IPS-20b (cell line): ENCODE measurements around the gene ECHS1.
A peak's percentile ranks its signal among the peaks of the same experiment; 100 is the strongest.

Experiments used
- H3K27ac ChIP-seq: one replicate; pipeline ENCODE4 v1.5.1; 2013; ENCODE audit warnings: low read length
- H3K27me3 ChIP-seq: 2 replicates; pipeline ENCODE4 v1.6.1; 2013; ENCODE audit warnings: mild to moderate bottlenecking, low read length, inconsistent platforms; ENCODE audit not compliant: insufficient read depth
- H3K36me3 ChIP-seq: 2 replicates; pipeline ENCODE4 v1.6.1; 2013; ENCODE audit warnings: low read depth, mild to moderate bottlenecking, inconsistent platforms, low read length, moderate library complexity; ENCODE audit not compliant: insufficient read depth
- H3K4me1 ChIP-seq: 2 replicates; pipeline ENCODE4 v1.6.1; 2013; ENCODE audit warnings: mild to moderate bottlenecking, control low read depth, inconsistent platforms, low read length, moderate library complexity; ENCODE audit not compliant: insufficient read depth
- H3K4me3 ChIP-seq: 2 replicates; pipeline ENCODE4 v1.5.1; 2013; ENCODE audit warnings: mild to moderate bottlenecking, low read length, inconsistent platforms
- H3K9ac ChIP-seq: 2 replicates; pipeline ENCODE4 v1.6.1; 2013; ENCODE audit warnings: low read depth, mild to moderate bottlenecking, inconsistent platforms, low read length, moderate library complexity
- H3K9me3 ChIP-seq: 2 replicates; pipeline ENCODE4 v1.6.1; 2013; ENCODE audit warnings: mild to moderate bottlenecking, low read depth, low read length, inconsistent platforms; ENCODE audit not compliant: insufficient read depth

Gene ECHS1

DNA sequence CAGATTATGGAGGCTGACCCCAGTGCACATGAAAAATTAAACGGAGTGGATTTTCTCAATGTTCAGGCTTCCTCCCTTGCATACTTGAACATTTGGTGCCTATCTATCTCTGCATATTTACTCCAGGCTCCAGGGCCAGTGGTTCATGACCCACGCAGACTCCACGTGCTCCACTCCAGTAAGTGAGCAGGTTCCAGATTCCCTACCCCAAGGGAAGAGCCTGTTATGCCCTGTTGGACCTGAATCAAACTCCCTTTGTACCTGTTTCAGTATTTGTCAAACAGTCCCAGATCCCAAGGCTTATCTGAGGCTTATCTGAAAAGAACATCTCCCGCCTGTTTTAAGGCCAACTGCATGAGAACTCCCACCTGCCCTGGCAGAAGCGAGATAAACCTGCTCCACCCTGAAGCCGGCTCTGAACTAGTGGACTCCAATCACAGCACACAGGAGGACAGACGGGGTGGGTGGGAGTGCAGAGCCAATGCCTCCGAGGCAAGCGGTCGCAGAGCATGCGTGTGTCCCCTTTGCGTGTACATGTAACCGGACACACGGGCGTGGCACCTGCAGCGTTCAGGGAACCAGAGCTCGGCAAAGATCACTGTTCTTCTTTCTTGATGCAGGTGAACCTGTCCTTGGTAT lies 13.1 kb downstream of the ECHS1 start:
- H3K4me3 ChIP-seq, result no peak overlapping the region
- peaks cover 16% of the 10 kb centered on the region for H3K27me3 ChIP-seq
- H3K4me1 ChIP-seq, result no peaks in the 10 kb centered on the region
- no peaks in the 10 kb centered on the region for H3K9me3 ChIP-seq
- no peak overlapping the region for H3K9ac ChIP-seq
- no peak overlapping the region for H3K27ac ChIP-seq
- H3K36me3 ChIP-seq, result peaks cover 32% of the 10 kb centered on the region

DNA sequence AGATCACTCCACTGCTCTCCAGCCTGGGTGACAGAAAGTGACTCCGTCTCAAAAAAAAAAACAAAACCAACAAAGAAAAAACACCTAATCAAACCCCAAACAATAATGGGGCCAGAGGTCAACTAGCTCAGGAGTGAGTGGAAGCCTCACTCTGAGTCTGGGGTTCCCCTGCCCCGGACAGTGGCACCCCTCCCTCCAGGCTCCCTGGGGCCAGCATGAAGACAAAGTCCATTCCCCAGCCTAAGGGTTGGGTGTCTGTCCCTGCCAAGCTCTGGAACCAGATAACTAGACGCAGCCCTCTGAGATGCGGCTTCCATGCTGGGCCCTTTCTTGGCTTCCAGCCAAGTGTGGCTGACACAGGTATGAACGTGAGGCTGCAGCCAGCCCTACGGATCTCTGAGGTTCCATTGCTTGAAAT lies 13.6 kb downstream of the ECHS1 start:
- H3K36me3 ChIP-seq, result peaks cover 27% of the 10 kb centered on the region
- H3K27ac ChIP-seq, result no peak overlapping the region
- H3K4me3 ChIP-seq, result no peak overlapping the region
- H3K9ac ChIP-seq, result no peak overlapping the region
- no peaks in the 10 kb centered on the region for H3K4me1 ChIP-seq
- H3K27me3 ChIP-seq, result peaks cover 16% of the 10 kb centered on the region
- no peaks in the 10 kb centered on the region for H3K9me3 ChIP-seq

DNA sequence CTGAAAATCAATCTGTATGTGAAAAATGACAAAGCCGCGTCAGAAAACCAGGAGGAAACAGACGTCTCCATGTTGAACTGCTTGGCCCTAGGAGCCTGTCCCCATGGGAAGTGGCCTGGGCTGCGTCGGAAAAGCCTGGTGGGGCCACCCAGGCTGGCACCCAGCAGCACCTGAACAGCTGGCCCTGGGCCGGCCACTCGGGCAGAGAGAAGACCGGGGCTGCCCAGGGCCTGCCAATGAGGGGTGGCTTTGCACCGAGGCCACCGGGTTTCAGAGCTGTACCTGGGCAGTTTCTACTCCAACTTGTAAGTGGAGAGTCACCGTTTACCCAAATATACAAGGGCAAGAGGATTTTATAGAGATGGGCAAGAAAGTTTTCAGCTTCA lies 14.2 kb downstream of the ECHS1 start:
- no peaks in the 10 kb centered on the region for H3K4me1 ChIP-seq
- H3K27ac ChIP-seq, result no peak overlapping the region
- peaks cover 21% of the 10 kb centered on the region for H3K36me3 ChIP-seq
- H3K4me3 ChIP-seq, result no peak overlapping the region
- H3K27me3 ChIP-seq, result peaks cover 16% of the 10 kb centered on the region
- H3K9ac ChIP-seq, result no peak overlapping the region
- H3K9me3 ChIP-seq, result no peaks in the 10 kb centered on the region

DNA sequence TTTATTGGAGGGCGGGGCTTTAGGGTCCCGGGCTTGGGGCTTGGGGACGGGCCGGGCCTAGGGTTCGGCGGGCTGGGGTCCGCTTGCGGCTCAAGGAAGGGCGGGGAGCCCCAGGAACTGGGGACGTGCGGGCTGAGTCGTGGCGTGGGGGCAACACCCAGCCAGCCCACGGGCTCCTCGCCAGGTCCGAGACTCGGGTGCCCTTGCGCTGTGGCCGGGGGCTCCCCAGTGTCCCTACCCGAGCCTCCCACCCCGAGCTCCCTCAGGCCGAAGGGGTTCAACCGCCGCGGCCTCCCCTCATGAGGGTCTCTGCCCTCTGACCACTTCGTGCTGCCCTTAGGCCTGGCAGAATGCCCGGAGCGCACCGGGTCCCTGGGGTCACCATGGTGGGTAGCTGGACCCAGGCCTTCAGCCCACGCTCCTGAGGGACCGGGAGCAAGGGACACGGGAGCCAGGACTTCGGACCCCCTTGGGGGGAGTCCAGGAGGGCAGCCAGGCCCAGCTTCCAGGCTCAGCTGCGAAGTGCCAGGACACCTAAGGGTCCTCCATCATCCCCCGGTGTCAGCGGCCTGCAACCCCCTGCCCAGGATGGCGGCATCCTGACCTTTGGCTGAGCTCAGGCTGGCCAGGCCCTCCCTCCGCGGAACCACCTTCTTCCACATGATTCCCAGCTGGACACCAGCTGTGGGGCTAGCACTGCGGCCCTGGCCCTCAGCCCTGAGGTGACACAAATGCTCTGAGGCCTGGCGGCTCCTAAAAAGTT lies 14.8 kb downstream of the ECHS1 start:
- peaks cover 16% of the 10 kb centered on the region for H3K27me3 ChIP-seq
- H3K4me1 ChIP-seq, result no peaks in the 10 kb centered on the region
- H3K4me3 ChIP-seq, result no peak overlapping the region
- H3K36me3 ChIP-seq, result peaks cover 16% of the 10 kb centered on the region
- H3K9ac ChIP-seq, result no peak overlapping the region
- H3K9me3 ChIP-seq, result no peaks in the 10 kb centered on the region
- no peak overlapping the region for H3K27ac ChIP-seq

DNA sequence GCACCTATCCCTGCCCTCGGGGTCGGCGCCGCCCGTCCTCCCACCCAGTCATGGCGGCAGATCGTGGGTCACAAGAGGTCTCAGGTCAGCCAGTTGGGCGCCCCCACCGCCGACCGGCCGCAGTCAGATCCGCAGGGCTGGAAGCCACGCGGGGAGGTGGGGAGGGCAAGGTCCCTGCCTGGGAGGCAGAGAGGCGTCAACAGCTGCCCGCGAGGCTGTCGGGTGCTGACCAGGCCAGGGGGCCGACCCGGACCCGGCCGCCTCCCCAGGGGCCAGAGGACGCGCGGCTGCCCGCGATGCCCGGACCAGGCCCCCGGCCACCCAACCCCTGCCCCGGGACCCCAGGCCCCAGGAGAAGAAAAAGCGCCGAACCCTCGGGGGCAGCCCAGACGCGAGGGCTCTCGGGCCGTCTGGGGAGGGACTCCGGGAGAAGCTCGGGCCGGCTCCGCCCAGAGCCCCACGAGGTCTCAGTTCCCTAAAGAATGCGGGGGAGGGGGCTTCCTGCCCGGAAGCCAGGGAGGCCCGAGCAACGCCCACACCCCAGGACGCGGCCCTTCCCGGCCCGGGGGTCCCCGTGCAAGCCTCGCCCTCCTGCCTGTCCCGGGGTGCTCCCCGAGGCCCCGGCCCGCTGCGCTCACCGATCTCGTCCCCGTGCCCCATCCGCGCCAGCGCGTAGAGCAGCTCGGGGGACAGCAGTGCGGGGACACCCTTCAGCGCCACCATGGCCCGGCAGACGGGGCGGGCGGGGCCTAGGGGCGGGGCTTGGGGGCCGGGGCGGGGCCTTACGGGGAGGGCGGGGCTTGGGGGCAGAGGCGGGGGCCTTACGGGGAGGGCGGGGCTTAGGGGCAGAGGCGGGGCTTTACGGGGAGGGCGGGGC lies 15.6 kb downstream of the ECHS1 start, which contains the start of gene FUOM:
Gene FUOM (minus strand): TSS at position 735 of the 877 bp plus-strand sequence. CDS start 12 bp downstream, at position 723.
- H3K4me1 ChIP-seq, result no peaks in the 10 kb centered on the region
- no peaks in the 10 kb centered on the region for H3K9me3 ChIP-seq
- peaks cover 8% of the 10 kb centered on the region for H3K36me3 ChIP-seq
- H3K27ac ChIP-seq, result no peak within 1 kb of the TSS
- peaks cover 16% of the 10 kb centered on the region for H3K27me3 ChIP-seq
- peak within 1 kb of the TSS; percentile 68; the same call in 1 of the 2 replicates for H3K9ac ChIP-seq
- H3K4me3 ChIP-seq, result peak within 1 kb of the TSS; percentile 77

DNA sequence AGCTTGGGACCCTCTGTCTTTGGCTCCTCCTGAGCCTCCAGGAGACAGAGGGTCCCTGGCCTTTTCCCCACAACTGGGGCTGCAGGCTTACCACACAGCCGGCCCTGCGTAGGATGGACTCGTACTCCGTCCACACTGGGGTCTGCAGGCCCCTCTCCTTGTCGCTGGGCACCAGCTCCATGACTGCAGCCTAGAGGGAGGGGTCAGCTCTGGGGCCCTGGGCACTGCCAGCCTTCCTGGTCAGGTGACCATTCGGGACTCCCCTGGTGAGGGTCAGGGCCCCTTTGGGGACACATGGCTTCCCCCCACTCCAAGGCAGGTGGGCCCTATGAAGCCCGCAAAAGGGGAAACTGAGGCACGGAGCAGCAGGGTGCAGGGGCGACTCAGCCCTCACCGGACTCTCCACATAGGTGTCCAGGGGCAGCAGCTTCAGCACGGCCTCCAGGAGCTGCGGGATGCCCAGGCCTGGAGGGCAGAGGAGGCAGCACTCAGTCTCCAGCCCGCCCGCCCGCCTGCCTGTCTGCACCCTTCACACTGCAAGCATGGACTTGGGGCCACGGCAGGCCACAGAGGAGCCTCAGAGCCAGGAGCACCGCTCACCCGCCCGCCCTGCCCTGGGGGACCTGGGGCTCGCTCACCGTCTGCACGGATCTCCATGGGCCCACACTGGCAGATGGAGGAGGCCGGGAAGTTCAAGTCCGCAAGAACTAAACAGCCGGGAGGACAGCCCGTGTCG lies 16.4 kb downstream of the ECHS1 start:
- Histone ChIP-seq H3K9ac (peak overlapping the region; percentile 68; the same call in 1 of the 2 replicates), H3K27ac (no peak overlapping the region), H3K4me1 (no peaks in the 10 kb centered on the region), H3K9me3 (no peaks in the 10 kb centered on the region), H3K36me3 (peaks cover under 1% of the 10 kb centered on the region; the same call in 1 of the 2 replicates), H3K27me3 (peaks cover 16% of the 10 kb centered on the region), H3K4me3 (peak overlapping the region; percentile 77)

DNA sequence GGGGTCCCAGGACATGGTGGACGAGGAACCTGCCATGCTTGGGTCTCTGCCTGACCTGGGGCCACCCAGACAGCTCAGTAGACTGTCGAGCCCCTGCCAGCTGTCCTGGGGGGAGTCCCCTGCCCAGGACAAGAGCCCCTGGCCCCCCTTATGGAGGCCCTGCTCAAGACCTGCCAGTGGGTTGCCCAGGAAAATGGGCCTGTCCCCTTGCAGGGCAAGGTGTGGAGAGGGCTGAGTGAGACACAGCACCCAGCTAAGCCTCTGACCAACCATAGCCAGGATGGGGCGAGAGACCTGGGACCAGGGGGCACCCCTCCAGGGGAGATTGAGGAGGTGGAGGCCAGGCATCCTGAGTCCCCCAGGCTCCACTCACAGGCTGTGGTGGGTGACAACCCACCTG lies 17.2 kb downstream of the ECHS1 start:
- H3K27me3 ChIP-seq, result peaks cover 16% of the 10 kb centered on the region
- H3K27ac ChIP-seq, result no peak overlapping the region
- H3K4me1 ChIP-seq, result no peaks in the 10 kb centered on the region
- H3K9me3 ChIP-seq, result no peaks in the 10 kb centered on the region
- no peak overlapping the region for H3K9ac ChIP-seq
- no peak overlapping the region for H3K4me3 ChIP-seq
- H3K36me3 ChIP-seq, result no peaks in the 10 kb centered on the region

DNA sequence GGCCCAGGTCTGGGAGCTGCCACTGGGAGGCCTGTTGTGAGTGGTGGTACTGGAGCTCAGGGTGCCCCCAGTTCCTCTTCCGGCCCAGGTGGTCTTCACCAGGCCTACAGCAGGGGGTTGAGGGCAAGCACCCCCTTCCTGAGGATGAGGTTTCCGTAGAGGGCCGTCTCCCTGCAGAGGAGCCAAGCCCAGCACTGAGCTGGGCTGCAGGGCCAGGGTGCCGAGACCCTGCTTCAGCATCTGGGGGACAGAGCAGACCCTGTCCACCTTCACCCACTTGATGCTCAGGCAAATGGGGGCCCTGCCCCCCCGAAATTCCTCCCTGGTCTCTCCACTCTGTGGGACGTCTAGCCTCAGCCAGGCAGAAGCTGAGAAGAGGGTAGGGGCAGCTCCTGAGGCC lies 17.9 kb downstream of the ECHS1 start:
- Histone ChIP-seq H3K4me3 (no peak overlapping the region), H3K4me1 (no peaks in the 10 kb centered on the region), H3K9ac (no peak overlapping the region), H3K27me3 (peaks cover 11% of the 10 kb centered on the region), H3K27ac (no peak overlapping the region), H3K36me3 (no peaks in the 10 kb centered on the region), H3K9me3 (no peaks in the 10 kb centered on the region)

DNA sequence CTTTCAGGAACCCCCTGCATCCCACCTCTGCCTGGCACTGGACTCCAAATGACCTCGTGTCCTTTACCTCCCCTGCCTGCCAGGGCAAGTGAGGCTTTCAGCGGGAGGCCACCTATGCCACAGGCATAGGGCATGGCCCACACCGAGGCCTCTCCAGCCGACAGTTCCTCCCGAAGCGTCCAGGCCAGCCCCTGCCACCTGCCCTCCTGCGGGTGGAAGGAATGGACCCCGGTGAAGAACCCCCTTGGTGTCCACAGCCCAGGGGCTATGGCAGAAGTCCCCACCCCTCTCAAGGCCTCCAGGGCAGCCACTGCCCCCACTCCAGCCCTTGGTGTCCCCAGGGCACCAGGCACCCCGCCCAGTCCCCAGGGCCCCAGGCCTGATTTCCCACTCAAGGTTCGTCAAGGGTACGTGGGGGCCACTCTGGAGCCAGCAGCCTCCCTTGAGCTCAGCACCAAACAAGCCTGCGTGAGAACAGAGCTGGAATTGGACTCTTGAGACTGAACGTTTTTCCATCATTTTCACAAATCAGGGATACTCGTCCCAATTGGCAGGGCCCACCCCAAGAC lies 18.4 kb downstream of the ECHS1 start:
- Histone ChIP-seq H3K36me3 (no peaks in the 10 kb centered on the region), H3K27me3 (peaks cover 6% of the 10 kb centered on the region), H3K4me3 (no peak overlapping the region), H3K4me1 (no peaks in the 10 kb centered on the region), H3K9ac (no peak overlapping the region), H3K27ac (no peak overlapping the region), H3K9me3 (no peaks in the 10 kb centered on the region)

DNA sequence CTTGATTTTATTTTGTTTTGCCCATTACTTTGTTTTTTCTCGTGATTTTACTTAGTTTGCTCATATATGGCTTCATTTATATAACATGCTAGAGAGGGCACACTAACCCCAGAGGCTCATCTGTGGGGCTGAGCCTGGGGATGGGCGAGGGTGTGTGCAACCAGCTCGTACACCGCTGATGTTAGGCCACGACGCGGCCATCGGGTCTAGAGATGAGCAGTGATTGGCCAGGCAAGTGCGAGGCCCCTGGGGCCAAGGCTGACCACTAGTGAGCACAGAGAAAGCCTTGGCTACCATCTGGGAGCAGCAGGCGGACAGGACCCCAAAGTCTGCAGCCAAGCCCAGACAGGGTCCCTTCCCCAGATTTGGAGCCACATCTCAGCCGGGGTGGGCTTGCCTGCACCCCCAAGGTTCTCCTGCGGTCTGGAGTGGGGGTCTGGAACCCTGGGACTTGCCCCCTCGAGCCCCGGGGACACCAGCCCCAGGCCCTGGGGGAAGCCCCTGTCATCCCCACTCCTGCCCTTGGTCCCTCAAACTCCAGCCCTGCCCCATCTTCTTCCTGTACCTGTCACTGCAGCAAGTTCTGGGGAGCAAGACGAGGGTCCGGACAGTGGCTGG lies 19.1 kb downstream of the ECHS1 start:
- no peaks in the 10 kb centered on the region for H3K36me3 ChIP-seq
- no peak overlapping the region for H3K9ac ChIP-seq
- H3K27ac ChIP-seq, result no peak overlapping the region
- no peaks in the 10 kb centered on the region for H3K9me3 ChIP-seq
- H3K4me1 ChIP-seq, result no peaks in the 10 kb centered on the region
- H3K4me3 ChIP-seq, result no peak overlapping the region
- H3K27me3 ChIP-seq, result peaks cover 3% of the 10 kb centered on the region; the same call in 1 of the 2 replicates
